GM21390 (cell line): ENCODE data around the gene TBC1D17.
A peak's percentile ranks its signal among the peaks of the same experiment; 100 is the strongest.

ENCODE experiments used
- ATAC-seq: cut with Tn5 transposase; IDR thresholded peaks from one replicate; pipeline ENCODE4 v1.9.1; 2021; ENCODE audit not compliant: unreplicated experiment

Gene TBC1D17

DNA sequence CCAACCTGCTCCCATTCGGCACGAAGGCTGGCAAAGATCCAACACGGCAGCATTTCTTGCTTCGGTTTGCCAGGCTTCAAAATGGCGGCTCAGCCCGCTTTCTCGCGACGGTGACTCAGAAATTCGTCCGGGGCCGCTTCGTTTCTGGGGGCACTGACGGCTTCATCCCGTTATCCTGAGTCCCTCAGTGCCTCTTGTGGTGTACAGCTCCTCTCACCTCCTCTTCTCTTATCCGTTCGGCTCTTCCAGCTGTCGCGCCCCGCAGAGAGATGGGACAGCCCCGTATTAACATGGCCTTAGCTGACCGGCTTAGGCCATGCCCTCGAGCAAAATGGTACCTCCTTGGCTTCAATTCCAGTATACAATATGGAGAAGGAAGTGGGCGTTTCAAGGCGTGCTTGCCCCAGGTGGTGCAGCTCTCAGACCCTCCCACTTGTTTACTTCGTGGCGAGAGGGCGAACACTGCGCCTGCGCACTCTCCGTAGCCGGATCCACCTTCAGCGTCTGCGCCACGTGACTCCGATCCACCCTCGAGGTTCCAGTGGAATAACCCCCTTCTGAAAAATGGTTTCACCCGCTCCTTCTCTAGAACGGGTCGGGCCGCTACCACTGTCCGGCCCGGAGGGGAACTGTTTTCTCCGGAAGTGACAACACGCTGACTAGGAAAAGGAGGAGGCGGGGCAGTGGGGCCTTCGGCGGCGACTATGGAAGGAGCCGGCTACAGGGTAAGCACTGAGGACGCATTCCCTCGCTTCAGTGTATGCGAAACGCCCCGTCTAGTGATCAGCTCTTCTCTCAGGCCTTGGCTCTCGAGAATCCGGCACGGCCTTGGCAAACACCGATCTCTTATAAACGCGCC is at the start of gene TBC1D17, which contains the start of gene AKT1S1:
Gene TBC1D17 (plus strand): TSS at position 683 of the 859 bp plus-strand sequence. CDS start 22 bp downstream, at position 705.
Gene AKT1S1 (minus strand): TSS at position 336 of the 859 bp plus-strand sequence. CDS start 4,060 bp downstream, outside the sequence.
- peak; percentile 50 for ATAC-seq

DNA sequence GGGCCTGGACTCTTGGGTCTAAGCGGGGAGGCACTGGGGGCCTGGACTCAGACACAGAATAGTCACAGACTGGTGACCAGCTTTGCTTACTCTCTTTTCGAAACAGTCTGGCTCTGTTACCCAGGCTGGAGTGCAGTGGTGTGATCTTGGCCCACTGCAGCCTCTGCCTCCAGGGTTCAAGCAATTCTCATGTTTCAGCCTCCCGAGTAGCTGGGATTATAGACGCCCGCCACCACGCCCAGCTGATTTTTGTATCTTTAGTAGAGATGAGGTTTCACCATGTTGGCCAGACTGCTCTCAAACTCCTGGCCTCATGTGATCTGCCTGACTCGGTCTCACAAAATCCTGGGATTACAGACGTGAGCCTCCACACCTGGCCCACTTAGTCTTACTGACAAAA is 48.3 kb upstream of the TBC1D17 start:
- ATAC-seq = no peak

DNA sequence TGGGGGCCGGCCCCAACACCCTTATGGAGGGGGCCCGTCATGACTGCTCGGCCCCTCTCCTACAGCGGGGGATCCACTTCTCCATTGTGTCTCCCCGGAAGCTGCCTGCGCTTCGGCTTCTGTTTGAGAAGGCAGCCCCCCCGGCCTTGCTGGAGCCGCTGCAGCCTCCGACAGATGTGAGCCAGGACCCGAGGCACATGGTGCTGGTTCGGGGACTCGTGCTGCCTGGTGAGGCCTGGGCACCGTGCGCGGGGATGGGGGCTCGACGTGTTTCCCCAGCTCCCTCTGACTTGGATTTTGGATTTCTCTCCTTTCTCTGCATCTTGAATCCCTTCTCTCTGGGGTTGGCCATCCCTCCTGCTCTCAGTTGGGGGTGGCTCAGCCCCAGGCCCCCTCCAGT is 47.8 kb upstream of the TBC1D17 start:
- ATAC-seq = no peak

DNA sequence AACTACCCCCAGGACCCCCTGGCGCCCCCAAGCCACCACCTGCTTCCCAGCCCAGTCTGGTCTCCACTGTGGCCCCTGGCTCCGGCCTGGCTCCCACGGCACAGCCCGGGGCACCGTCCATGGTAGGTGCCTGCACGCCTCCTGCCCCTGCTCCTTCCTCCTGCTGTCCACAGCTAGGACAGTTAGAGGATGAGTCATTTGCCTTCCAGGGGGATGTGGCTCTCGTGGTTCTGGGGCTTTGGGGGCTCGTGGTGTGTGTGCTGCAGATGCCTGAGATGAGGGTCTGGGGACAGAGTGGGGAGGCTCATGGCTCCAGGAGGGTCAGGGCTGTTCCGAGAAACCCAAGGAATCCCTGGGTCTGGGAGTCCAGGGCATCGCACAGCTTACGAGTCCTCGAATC is 46.7 kb upstream of the TBC1D17 start:
- no peak for ATAC-seq

DNA sequence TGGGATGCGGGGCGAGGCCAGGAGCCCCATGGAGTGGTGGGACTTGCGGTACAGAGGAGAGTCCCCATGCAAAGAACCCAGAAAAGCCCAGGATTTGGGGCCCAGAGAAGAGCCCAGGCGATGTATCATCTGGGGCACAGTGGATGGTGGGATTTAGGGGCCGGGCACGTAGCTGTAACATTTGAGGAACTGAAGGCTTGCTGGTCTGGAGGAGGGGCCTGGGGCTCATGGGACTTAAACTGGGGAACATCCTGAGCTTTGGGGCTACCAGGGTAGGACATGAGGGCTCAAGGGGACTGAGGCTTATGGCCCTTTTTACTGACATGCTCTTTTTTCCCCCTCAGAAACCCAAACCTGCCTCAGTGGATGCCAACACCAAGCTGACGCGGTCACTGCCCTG is 45.9 kb upstream of the TBC1D17 start:
- ATAC-seq = no peak

DNA sequence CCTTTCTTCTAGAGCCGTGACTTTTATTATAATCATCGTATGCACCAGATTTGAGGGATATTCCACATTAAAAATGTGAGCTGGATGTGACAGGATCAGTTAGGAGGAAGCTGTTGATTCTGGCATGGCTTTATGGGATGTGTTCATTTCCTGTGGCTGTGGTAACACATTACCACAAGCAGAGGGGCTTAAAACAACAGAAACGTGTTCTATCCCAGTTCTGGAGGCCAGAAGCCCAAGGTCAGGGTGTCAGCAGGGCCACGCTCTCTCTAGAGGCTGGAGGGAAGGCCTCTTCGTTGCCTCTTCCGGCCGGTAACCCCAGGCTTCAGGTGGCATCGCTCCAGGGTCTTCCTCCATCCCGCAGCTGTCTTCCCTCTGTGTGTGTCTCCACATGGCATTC is 44.9 kb upstream of the TBC1D17 start:
- no peak for ATAC-seq

DNA sequence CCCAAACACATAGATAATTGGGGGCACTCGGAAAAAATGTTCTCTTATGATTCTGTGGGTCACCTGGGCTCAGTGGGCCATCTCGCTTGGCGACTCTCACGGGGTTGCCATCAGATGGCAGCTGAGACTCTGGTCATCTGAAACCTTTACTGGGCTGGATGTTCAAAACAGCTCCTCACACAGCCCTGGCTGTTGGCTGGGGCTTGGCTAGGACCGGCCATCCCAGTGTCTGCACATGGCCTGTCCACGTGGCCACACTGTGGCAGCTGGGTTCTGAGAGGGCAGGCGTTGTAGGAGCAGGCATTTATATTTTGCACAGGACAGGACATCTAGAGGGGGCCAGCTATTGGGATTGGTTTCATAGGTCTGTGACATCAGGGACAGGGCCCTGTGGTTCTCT is 43.9 kb upstream of the TBC1D17 start:
- no peak for ATAC-seq

DNA sequence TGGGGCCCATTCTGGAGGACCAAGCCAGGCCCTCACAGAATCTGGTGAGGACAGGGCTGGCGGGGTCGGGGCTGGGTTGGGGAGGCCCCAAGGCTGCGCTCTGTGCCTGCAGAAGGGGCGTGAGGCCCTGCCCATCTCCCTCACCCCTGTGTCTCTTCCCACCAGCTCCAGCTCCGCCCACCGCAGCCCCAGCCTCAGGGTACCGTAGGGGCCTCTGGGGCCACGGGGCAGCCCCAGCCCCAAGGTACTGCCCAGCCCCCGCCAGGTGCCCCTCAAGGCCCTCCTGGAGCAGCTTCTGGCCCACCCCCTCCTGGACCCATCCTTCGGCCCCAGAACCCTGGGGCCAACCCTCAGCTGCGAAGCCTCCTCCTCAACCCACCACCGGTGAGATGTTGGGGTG is 41.9 kb upstream of the TBC1D17 start:
- ATAC-seq = no peak

DNA sequence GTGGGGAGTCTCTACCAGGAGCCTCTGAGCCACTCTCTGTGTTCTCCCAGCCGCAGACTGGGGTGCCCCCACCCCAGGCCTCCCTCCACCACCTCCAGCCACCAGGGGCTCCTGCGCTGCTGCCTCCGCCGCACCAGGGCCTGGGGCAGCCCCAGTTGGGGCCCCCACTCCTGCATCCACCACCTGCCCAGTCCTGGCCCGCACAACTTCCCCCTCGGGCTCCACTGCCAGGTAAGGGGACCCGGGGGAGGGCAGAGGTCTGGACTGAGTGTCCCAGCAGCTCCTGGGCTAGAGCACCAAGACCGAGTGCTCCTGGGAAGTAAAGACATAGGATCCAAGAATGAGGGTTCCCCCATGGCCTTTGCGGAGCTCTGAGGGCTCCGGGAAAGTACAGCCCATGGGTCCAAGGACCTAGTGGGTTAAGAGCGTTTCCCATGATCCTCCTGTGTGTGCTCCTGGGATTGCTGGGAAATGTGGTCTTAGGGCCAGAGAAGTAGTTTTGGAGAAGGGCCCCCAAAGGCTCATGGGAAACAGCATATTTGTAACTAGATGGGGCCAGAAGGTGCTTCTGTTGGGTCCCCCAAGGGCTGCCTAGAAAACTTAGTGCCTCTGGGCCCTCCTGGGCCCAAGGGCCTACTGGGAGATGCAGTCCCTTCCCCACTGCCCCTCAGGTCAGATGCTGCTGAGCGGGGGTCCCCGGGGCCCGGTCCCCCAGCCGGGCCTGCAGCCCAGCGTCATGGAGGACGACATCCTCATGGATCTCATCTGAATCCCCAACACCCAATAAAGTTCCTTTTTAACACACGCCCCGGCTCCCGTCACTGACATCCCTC is 41.1 kb upstream of the TBC1D17 start:
- no peak for ATAC-seq

DNA sequence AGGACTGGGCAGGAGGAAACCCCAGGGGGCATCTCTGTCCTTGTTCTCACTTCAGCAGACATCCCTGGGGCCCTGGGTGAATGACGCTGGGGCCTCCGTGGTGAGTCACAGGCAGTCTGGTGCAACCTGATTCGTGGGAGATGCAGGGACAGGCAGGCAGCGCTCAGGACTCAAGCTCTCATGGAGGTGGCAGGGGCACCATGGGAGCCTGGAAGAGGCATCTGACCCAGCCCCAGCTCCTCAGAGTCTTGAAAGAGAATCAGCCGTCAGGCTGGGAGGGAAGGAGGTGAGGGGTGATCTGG is 40.5 kb upstream of the TBC1D17 start:
- ATAC-seq = no peak

DNA sequence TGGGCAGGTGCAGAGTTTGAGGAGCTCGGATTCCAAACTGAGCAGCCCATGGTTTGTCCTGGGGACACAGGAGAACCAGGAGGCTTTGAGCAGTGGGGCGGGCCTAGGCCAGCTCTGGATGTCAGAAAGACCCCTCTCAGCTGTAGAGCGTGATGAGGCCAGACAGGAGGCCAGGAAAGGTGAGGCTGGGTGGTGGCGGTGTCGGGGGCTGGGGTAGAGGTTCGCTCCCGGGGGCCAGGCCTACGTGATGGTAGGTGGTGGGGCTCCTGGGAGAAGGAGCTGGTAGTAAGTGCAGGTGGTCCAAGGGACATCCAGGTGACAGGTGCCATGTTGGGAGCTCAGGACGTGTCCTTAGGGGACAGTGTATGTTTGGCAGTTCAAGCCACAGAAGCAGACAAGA is 40.1 kb upstream of the TBC1D17 start:
- no peak for ATAC-seq

DNA sequence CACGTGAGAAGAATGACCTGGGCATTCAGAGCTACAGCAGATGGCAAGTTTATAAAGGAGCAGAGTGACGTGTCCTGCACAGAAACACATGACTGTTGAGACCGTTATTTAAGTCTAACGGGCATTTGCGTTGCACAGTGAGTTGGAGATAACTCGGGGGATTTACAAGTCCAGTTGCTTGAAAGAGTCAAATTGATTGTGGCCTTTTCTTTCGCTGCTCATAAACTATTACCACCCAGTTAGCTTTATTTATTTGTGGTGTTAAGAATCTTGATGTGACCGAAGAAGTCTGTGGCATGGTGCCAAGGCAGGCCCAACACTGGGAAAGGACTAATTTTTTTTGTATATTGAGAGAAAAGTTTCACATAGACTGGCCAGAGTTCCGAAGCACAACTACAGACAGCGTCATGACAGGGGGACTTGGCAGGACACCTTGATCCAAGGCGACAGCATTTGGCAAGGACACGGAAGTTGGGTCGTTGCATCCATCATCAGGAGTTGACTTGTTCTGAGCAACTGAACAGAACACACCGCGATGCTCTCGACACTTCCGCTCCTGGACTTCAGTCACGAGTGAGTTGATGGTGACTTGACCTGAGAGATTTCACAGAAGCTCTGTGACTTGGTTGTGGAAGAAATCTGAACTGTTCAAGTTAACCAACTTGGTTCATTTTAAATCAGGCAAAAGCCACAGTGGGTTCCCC is 38.5 kb upstream of the TBC1D17 start:
- ATAC-seq = no peak

DNA sequence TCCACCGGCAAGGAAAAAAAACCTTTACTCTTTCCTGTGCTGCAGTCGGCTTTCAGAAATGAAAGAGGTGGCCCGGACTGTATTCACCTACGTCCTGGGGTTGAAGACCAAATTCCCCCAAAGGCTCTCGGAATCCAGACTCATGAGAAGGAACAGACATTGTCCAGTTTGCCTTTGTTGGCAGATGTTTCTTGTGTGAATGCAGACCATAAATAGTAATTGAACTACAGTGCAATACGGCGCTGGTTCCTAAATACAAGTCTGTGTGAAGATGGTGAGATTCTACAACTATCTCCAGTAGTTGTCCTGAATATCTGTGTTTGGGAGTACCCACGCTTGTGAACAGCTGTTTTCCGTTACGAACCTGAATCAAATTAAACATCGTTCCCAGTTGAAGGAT is 37.8 kb upstream of the TBC1D17 start:
- no peak for ATAC-seq

DNA sequence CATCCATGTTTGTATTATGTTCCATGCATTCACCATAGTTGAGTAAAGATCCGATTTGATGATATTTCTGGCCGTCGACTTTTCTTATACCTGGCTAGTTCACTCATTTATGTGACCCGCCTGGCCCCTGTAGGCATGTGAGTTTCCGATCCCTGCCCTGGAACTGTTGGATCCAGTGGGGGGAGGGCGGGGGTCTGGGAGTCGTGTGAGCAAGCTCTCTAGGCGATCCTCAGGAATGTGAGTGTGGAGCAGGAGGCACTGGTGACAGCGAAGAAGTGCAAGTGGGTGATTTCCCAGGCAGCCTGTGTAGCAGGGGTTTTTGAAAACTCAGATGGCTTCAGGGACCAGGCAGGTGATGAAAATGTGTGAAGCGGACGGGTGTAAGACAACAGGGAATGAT is 37.2 kb upstream of the TBC1D17 start:
- no peak for ATAC-seq

DNA sequence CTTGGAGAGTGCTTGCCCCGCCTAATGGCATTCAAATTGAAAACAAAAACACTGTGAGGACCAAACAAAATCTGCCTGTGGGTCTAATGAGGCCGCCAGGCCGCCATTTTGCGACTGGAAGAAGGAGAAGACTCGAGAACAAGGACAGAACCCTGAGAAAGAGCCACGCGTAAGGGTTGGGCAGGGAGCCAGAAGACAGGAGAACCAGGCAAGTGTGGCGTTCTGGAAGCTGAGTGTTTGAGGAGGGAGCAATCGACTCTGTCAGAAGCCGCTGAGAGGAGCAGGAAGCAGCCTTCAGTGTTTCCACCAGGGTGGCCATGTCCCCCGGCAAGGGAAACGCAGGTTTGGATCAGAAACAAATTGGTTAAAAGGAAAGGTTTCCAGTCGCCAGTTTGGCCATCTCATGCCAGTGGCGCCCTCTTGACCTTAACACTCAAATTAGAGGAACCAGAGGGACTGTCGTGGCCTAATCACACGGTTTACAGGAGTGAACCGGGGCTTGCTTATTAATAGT is 36.7 kb upstream of the TBC1D17 start:
- no peak for ATAC-seq

DNA sequence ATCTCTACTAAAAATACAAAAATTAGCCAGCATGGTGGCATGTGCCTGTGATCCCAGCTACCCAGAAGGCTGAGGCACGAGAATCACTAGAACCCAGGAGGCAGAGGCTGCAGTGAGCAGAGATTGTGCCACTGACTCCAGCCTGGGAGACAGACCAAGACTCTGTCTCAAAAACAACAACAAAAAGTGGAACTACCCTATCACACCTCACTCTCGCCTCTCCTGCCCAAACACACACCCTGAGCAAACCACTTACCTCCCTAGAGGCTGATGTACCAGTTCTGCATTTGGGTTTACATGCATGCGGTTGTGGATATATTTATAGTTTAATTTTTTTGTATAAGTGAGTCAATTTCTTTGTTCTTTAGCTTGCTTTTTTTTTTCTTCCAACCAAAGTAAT is 34.2 kb upstream of the TBC1D17 start:
- no peak for ATAC-seq

DNA sequence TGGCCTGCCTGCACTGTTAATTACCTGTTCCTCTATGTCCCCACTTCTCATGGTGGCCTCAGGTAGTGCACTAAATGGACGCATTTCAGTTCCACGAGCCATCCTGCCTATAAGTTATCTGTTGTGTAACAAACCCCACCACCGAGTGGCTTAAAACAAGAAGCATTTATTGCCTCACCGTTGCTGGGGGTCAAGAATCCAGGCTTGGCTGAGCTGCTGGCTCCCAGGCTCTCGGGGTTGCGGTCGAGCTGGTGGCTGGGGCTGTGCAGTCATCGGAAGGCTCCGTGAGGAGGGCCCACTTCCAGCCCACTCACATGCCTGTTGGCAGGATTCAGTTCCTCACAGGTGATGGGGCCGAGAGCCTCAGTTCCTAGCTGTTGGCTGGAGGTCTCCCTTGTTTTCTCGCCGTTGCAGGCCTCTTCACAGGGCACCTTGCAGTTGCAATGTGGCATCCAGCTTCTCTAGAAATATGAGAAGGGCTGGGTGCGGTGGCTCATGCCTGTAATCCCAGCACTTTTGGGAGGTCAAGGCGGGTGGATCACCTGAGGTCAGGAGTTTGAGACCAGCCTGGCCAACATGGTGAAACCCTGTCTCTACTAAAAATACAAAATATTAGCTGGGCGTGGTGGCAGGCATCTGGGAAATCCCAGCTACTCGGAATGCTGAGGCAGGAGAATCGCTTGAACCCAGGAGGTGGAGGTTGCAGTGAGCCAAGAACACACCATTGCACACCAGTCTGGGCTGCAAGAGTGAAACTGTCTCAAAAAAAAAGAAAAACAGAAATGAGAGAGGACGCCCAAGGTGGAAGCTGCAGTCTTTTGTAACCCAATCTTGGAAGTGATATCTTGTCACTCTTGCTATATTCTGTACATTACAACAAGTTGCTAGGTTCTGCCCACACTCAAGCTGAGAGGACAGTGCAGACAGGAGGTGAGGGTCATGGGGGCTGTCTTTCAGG is 33.1 kb upstream of the TBC1D17 start:
- no peak for ATAC-seq

DNA sequence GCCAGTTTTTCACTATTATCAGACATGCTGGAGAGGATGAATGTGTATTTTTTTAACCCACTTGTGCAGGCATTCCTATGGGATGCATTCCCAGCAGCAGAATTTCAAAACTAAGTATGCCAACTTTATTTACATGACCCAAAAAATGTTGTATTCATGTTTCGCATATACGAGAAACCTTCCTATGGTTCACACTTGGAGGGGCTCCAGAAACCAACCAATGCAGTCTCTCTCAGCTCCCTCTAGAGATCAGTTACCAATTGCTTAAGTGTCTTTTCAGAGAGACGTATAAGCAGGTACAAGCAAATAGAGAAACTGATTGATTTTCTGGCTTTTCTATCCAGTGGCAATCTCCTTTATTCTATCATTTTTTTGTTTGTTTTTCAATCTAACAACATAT is 32.1 kb upstream of the TBC1D17 start:
- no peak for ATAC-seq

DNA sequence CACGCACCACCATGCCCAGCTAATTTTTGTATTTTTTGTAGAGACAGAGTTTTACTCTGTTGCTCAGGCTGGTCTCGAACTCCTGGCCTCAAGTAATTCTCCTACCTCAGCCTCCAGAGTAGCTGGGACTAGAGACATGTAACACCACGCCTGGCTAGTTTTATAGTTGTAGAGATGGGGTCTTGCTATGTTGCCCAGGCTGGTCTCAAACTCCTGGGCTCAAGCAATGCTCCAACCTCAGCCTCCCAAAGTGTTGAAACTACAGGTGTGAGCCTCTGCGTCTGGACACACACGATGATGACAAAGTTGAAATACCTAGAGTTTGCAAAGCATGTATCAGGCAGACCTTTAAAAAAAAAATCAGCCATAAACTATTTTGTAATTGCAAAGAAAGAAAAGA is 31.1 kb upstream of the TBC1D17 start:
- ATAC-seq = no peak
